HG03558 (cell line): Measurements from ENCODE around the gene IP6K1.
"Not testable (repeated sequence)": the region's sequence is repeated elsewhere in the genome, so short reads cannot be mapped to it uniquely, and the experiment has no call there.

Experiments used
- ATAC-seq: cut with Tn5 transposase; IDR thresholded peaks from one replicate; pipeline ENCODE4 v1.9.1; 2021; ENCODE audit warnings: moderate number of reproducible peaks; ENCODE audit not compliant: unreplicated experiment; ENCODE audit errors: extremely low read depth

Gene IP6K1

GRCh38 chr3:49695350-49696015 is 90.9 kb downstream of the IP6K1 start:
- ATAC-seq, result not testable (repeated sequence)

GRCh38 chr3:49694409-49695070 is 91.8 kb downstream of the IP6K1 start:
- ATAC-seq, result not testable (repeated sequence)

GRCh38 chr3:49691481-49691880 is 94.9 kb downstream of the IP6K1 start:
- not testable (repeated sequence) for ATAC-seq

GRCh38 chr3:49690856-49691255 is 95.5 kb downstream of the IP6K1 start:
- not testable (repeated sequence) for ATAC-seq

GRCh38 chr3:49689908-49690624 is 96.3 kb downstream of the IP6K1 start:
- ATAC-seq, result not testable (repeated sequence)

GRCh38 chr3:49689046-49689907 is 97.1 kb downstream of the IP6K1 start, which contains the start of the genes MST1 and RNF123:
TSS of gene MST1 (minus strand) at chr3:49689474. CDS start at chr3:49688691, 783 bp downstream.
TSS of gene RNF123 (plus strand) at chr3:49689557. CDS start at chr3:49691166, 1,609 bp downstream.
- ATAC-seq, result no peak

- ATAC-seq, result not testable (repeated sequence)
Measured at GRCh38 chr3:49688338-49689045, 97.8 kb downstream of the IP6K1 start.

GRCh38 chr3:49687424-49687795 is 98.9 kb downstream of the IP6K1 start:
- ATAC-seq, result not testable (repeated sequence)

GRCh38 chr3:49686769-49687423 is 99.4 kb downstream of the IP6K1 start:
- ATAC-seq, result not testable (repeated sequence)

GRCh38 chr3:49686346-49686745 is 100.0 kb downstream of the IP6K1 start:
- ATAC-seq, result not testable (repeated sequence)

- ATAC-seq, result not testable (repeated sequence)
Measured at GRCh38 chr3:49685846-49686245, 100.5 kb downstream of the IP6K1 start.

GRCh38 chr3:49685103-49685502 is 101.2 kb downstream of the IP6K1 start:
- not testable (repeated sequence) for ATAC-seq

GRCh38 chr3:49684453-49684852 is 101.9 kb downstream of the IP6K1 start:
- not testable (repeated sequence) for ATAC-seq

- no peak for ATAC-seq
Measured at GRCh38 chr3:49683162-49683561, 103.2 kb downstream of the IP6K1 start.

- ATAC-seq, result no peak
Measured at GRCh38 chr3:49681543-49681942, 104.8 kb downstream of the IP6K1 start.

GRCh38 chr3:49681232-49681522 is 105.2 kb downstream of the IP6K1 start:
- no peak for ATAC-seq

GRCh38 chr3:49680493-49681231 is 105.7 kb downstream of the IP6K1 start:
- no peak for ATAC-seq

GRCh38 chr3:49675912-49676311 is 110.4 kb downstream of the IP6K1 start:
- no peak for ATAC-seq
